HepG2 (cell line): Measurements from ENCODE around the gene PPP1R15B. TPM values are rescaled to one million over a fixed set of nuclear protein-coding genes. Genes with fewer than 3 reads are reported as not detected.

Experiments used
- ARID4A ChIP-seq: sonication (generic); formaldehyde crosslinking; IDR thresholded peaks from 2 replicates; pipeline ENCODE4 v1.5.0; 2020; ENCODE audit warnings: mild to moderate bottlenecking, missing genetic modification reagents, borderline replicate concordance
- ATF2 ChIP-seq: sonication (generic); formaldehyde crosslinking; IDR thresholded peaks from 2 replicates; pipeline ENCODE4 v1.4.0; 2020; ENCODE audit warnings: missing genetic modification reagents
- BRF2 ChIP-seq: sonication (generic); formaldehyde crosslinking; IDR thresholded peaks from 2 replicates; pipeline ENCODE4 v1.8.1; 2022; ENCODE audit warnings: mild to moderate bottlenecking, missing genetic modification reagents
- DRAP1 ChIP-seq: IDR thresholded peaks from 2 replicates; pipeline ENCODE4 v1.6.1; 2016; ENCODE audit warnings: missing genetic modification reagents, missing compliant biosample characterization
- E2F5 ChIP-seq: sonication (generic); formaldehyde crosslinking; conservative IDR thresholded peaks from 2 replicates; pipeline ENCODE4 v1.4.0; 2020; ENCODE audit warnings: missing genetic modification reagents
- GABPA ChIP-seq, 2 experiments: IDR thresholded peaks; 2 replicates each; pipeline ENCODE4 v1.6.1; 2011 to 2016; ENCODE audit warnings: low read depth in 2 of 2, low read length in 1 of 2, missing biosample characterization in 1 of 2, missing genetic modification characterization in 1 of 2
- HBP1 ChIP-seq: IDR thresholded peaks from 2 replicates; pipeline ENCODE4 v1.6.1; 2016; ENCODE audit warnings: low read depth, control low read depth
- KLF11 ChIP-seq: IDR thresholded peaks from 2 replicates; pipeline ENCODE4 v1.6.1; 2016; ENCODE audit warnings: missing compliant biosample characterization
- KLF12 ChIP-seq: sonication (generic); formaldehyde crosslinking; IDR thresholded peaks from 2 replicates; pipeline ENCODE4 v1.4.0; 2020; ENCODE audit warnings: missing genetic modification reagents, borderline replicate concordance
- MXD3 ChIP-seq: IDR thresholded peaks from 2 replicates; pipeline ENCODE4 v1.6.1; 2016; ENCODE audit warnings: mild to moderate bottlenecking, missing biosample characterization, missing genetic modification reagents
- RBM22 ChIP-seq: fragments of 200-400 bp; formaldehyde crosslinking; optimal IDR thresholded peaks from 2 replicates; pipeline ENCODE3; 2017; ENCODE audit warnings: mild to moderate bottlenecking, low read length, moderate library complexity
- SRF ChIP-seq: IDR thresholded peaks from 2 replicates; pipeline ENCODE4 v1.6.1; 2011; ENCODE audit warnings: mild to moderate bottlenecking, low read depth, low read length, moderate library complexity
- TBX3 ChIP-seq: fragments of 450-650 bp; IDR thresholded peaks from 2 replicates; pipeline ENCODE4 v1.6.1; 2017; ENCODE audit warnings: antibody characterized with exemption, mild to moderate bottlenecking, inconsistent platforms, borderline replicate concordance
- ZIK1 ChIP-seq: sonication (generic); formaldehyde crosslinking; IDR thresholded peaks from 2 replicates; pipeline ENCODE4 v1.5.0; 2020; ENCODE audit warnings: mild to moderate bottlenecking, low read depth, missing genetic modification reagents, borderline replicate concordance
- ZNF329 ChIP-seq: sonication (generic); formaldehyde crosslinking; IDR thresholded peaks from 2 replicates; pipeline ENCODE4 v1.9.0; 2021; ENCODE audit warnings: low read depth, mild to moderate bottlenecking, missing genetic modification reagents
- ZNF33A ChIP-seq: sonication (generic); formaldehyde crosslinking; IDR thresholded peaks from 2 replicates; pipeline ENCODE4 v1.5.1; 2020; ENCODE audit warnings: missing genetic modification reagents, mild to moderate bottlenecking, moderate library complexity, borderline replicate concordance
- ZNF598 ChIP-seq: sonication (generic); formaldehyde crosslinking; IDR thresholded peaks from 2 replicates; pipeline ENCODE4 v1.5.1; 2020; ENCODE audit warnings: mild to moderate bottlenecking, missing genetic modification reagents, borderline replicate concordance
- ZNF713 ChIP-seq: sonication (generic); formaldehyde crosslinking; IDR thresholded peaks from 2 replicates; pipeline ENCODE4 v1.4.0; 2020; ENCODE audit warnings: mild to moderate bottlenecking, missing genetic modification reagents
- polyA plus RNA-seq, 8 experiments: library from polyadenylated mRNA; depleted of rRNA in 3 of 8; stranded (reverse) in 7 of 8; unstranded in 1 of 8; fragments of >200 nt; fragmentation: Illumina TruSeq in 4 of 8; extraction: Trizol in 4 of 8; gene quantifications; 2 replicates each; pipeline versions ENCODE4 v1.2.1 to v1.2.3, GENCODE V29; 2011 to 2016; ENCODE audit warnings: low read depth in 4 of 8, missing spikeins in 1 of 8, mixed read lengths in 1 of 8; ENCODE audit not compliant: insufficient read depth in 1 of 8
- total RNA-seq, 5 experiments: library from RNA; depleted of rRNA; stranded (reverse); fragments of >200 nt; fragmentation: Illumina TruSeq; extraction: Trizol; gene quantifications; 2 replicates each; pipeline ENCODE4 v1.2.3, GENCODE V29; 2016; ENCODE audit warnings: low read depth in 1 of 5

PPP1R15B gene
- total and polyA plus RNA-seq, 2 of the 13 experiments (the other 11 are each of a cell fraction or from before 2014, with no cell fraction given) = 13.4 to 23.8 TPM

- no peak for TF ChIP-seq ZIK1
- no peak for TF ChIP-seq ZNF713 (CRISPR knock-in tag)
- peak; percentile 91 for TF ChIP-seq ARID4A (CRISPR knock-in tag)
- TF ChIP-seq ATF2 (CRISPR knock-in tag) = no peak
- no peak for TF ChIP-seq ZNF33A (CRISPR knock-in tag)
- peak; percentile 77 for TF ChIP-seq GABPA (IDR thresholded peaks at IDR 0.05; ENCODE audit: low read depth, low read length)
- peak; percentile 94 for TF ChIP-seq GABPA (CRISPR knock-in tag; IDR thresholded peaks at IDR 0.05; ENCODE audit: low read depth)
- TF ChIP-seq DRAP1 (CRISPR knock-in tag) = peak; percentile 79
- peak; percentile 46; the same call in 1 of the 2 replicates for TF ChIP-seq HBP1 (CRISPR knock-in tag)
- peak; percentile 75; the same call in 1 of the 2 replicates for TF ChIP-seq KLF12 (CRISPR knock-in tag)
- 0 out of 2 replicates have a peak, but pooled peaks have one; percentile 25 for TF ChIP-seq E2F5 (CRISPR knock-in tag)
- peak; percentile 52; the same call in 1 of the 2 replicates for TF ChIP-seq KLF11 (CRISPR knock-in tag)
- TF ChIP-seq ZNF598 (CRISPR knock-in tag) = no peak
- TF ChIP-seq ZNF329 (CRISPR knock-in tag) = peak; percentile 29; the same call in 1 of the 2 replicates
- TF ChIP-seq BRF2 (CRISPR knock-in tag) = no peak
- TF ChIP-seq SRF = no peak
- no peak for TF ChIP-seq TBX3
- TF ChIP-seq MXD3 (CRISPR knock-in tag) = peak; percentile 59; the same call in 1 of the 2 replicates
- no peak for TF ChIP-seq RBM22
Measured at GRCh38 chr1:204411451-204412204, at the start of gene PPP1R15B (continued).
